Measurements from ENCODE around the gene CDH23. TPM values are rescaled to one million over a fixed set of nuclear protein-coding genes. Genes with fewer than 3 reads are reported as not detected.

Gene CDH23
- polyA plus RNA-seq, 4 donors: 0.75 to 2.0 (median 1.3) TPM

- no peak for DNase-seq (ENCODE audit: low read depth in 4 of 4, low spot score in 2 of 4)
Measured at GRCh38 chr10:71613261-71613777, 216.6 kb downstream of the CDH23 start.

GRCh38 chr10:71613877-71614276 is 217.2 kb downstream of the CDH23 start:
- no peak for DNase-seq (ENCODE audit: low read depth in 4 of 4, low spot score in 2 of 4)

- DNase-seq (ENCODE audit: low read depth in 4 of 4, low spot score in 2 of 4): no peak
Measured at GRCh38 chr10:71614946-71615345, 218.2 kb downstream of the CDH23 start.

GRCh38 chr10:71615538-71616329 is 219.0 kb downstream of the CDH23 start:
- no peak for DNase-seq (ENCODE audit: low read depth in 4 of 4, low spot score in 2 of 4)

GRCh38 chr10:71616817-71617654 is 220.3 kb downstream of the CDH23 start:
- no peak for DNase-seq (ENCODE audit: low read depth in 4 of 4, low spot score in 2 of 4)

GRCh38 chr10:71618176-71618575 is 221.5 kb downstream of the CDH23 start:
- no peak for DNase-seq (ENCODE audit: low read depth in 4 of 4, low spot score in 2 of 4)

GRCh38 chr10:71618598-71618997 is 221.9 kb downstream of the CDH23 start:
- DNase-seq (ENCODE audit: low read depth in 4 of 4, low spot score in 2 of 4): no peak

GRCh38 chr10:71620642-71621041 is 223.9 kb downstream of the CDH23 start:
- DNase-seq (ENCODE audit: low read depth in 4 of 4, low spot score in 2 of 4): no peak

GRCh38 chr10:71621231-71622153 is 224.8 kb downstream of the CDH23 start:
- DNase-seq (ENCODE audit: low read depth in 4 of 4, low spot score in 2 of 4): no peak

GRCh38 chr10:71622154-71622526 is 225.4 kb downstream of the CDH23 start:
- DNase-seq (ENCODE audit: low read depth in 4 of 4, low spot score in 2 of 4): no peak

GRCh38 chr10:71622616-71623015 is 225.9 kb downstream of the CDH23 start:
- DNase-seq (ENCODE audit: low read depth in 4 of 4, low spot score in 2 of 4): no peak

- no peak for DNase-seq (ENCODE audit: low read depth in 4 of 4, low spot score in 2 of 4)
Measured at GRCh38 chr10:71623098-71623985, 226.6 kb downstream of the CDH23 start.

GRCh38 chr10:71623986-71624291 is 227.2 kb downstream of the CDH23 start:
- no peak for DNase-seq (ENCODE audit: low read depth in 4 of 4, low spot score in 2 of 4)

- no peak for DNase-seq (ENCODE audit: low read depth in 4 of 4, low spot score in 2 of 4)
Measured at GRCh38 chr10:71625445-71626175, 228.9 kb downstream of the CDH23 start.

- DNase-seq (ENCODE audit: low read depth in 4 of 4, low spot score in 2 of 4): no peak
Measured at GRCh38 chr10:71627230-71627939, 230.7 kb downstream of the CDH23 start.

- no peak for DNase-seq (ENCODE audit: low read depth in 4 of 4, low spot score in 2 of 4)
Measured at GRCh38 chr10:71627956-71628355, 231.2 kb downstream of the CDH23 start.

- no peak for DNase-seq (ENCODE audit: low read depth in 4 of 4, low spot score in 2 of 4)
Measured at GRCh38 chr10:71629131-71629530, 232.4 kb downstream of the CDH23 start.

- no peak for DNase-seq (ENCODE audit: low read depth in 4 of 4, low spot score in 2 of 4)
Measured at GRCh38 chr10:71630168-71630567, 233.4 kb downstream of the CDH23 start.
